Measurements from ENCODE around the gene VWA5B2.

The VWA5B2 gene

GRCh38 chr3:184227481-184227935 is 1.9 kb upstream of the VWA5B2 start:
- DNase-seq = no peak

DNA sequence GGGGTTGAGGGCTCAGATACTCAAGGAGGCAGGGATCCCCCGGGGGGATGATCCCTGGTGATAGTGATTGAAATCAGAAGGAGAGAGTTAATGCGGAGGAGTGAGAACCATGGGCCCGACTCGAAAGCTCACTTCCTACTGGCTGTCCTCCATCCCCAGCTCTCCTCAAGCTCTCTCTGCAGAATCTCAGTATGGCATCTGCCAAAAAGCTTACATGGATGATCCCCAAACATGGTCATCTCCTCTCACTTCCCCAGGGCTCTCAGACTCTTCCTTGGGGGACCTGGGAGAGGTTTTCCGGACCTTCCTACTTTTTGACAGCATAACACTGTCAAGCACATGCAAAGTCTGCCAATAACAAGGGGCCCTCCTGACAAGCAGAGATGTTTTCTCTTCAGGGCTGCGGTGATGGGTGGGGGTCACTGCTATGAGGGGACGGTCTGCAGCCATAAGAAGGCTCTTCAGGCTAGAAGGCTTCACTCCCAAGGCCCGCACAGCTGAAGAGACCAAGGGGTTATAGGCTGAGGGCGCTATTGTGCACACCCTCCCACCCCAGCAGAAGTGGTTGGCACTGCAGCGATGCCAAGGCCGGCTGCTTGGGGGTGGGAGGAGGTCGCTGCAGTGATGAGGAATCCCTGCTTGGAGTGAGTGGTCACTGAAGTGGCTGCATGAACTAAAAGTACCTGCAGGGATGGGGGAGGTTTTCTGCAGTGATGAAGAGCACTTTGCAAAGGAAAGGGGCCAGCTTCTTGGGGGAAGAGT is 828 bp upstream of the VWA5B2 start:
- DNase-seq = no peak

DNA sequence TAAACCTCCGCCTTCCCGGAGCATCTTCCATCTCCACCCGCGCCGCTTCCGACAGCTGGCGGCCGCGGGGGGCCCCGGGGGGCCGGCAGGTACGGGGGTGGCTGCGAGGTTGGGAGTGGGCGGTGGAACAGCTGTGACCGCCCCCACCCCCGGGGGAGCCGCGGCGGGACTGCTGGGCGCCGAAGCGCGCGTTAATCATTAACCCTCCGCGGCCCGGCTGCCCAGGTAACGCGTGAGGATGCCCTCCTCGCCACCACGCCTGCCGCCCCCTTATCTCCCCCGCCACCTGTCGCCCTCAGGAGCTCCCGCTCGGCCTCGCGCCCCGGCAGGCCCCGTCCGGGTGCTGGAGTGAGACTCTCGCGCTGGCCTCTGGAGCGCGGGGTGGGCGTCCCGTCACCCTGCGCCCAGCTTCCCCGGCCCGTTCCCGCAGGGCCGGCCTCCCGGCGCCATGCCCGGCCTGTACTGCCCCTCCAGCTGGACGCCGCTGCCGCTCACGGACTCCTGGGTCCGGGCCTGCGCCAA is 757 bp downstream of the VWA5B2 start:
- DNase-seq = no peak

DNA sequence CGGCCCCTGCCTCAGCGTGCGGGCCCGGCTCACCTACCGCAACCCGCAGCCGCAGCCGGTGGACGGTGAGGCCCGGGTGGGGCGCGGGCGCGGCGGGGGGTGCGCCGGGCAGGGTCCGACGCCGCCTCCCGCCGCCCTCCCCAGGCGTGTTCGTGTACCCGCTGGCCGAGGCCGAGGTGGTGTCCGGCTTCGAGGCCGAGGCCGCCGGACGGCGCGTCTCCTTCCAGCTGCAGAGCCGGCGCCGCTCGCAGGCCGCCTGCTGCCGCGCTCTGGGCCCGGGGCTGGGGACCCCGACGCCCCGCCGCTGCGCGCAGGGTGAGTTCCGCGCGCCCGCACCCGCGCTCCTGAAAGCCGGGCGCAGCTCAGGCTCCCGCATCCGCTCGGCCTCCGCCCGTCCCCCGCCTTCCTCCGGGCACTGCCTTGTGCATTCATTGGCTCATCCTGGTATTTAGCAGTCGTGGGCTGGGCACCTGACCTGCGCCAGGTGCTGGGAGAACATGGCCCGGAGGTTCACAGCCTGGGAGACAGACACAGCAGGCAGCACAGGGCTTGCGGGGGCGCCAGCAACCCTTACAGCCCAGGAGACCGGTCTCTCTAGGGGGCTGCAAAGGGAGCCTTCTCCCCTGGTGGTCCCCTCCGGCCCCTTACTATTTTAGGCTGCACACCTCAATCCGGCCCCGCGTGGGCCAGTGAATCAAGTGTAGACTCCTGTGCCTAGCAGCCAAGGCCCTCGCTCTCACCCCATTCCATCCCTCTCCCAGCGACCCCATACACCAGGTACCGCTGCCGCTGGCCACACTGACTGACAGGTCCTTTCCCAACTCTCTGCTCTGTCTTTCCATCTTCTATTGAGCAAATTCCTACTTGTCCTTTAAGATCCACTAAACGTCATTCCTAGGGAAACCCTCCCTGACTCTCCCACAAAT is 1.5 kb downstream of the VWA5B2 start:
- no peak for DNase-seq

DNA sequence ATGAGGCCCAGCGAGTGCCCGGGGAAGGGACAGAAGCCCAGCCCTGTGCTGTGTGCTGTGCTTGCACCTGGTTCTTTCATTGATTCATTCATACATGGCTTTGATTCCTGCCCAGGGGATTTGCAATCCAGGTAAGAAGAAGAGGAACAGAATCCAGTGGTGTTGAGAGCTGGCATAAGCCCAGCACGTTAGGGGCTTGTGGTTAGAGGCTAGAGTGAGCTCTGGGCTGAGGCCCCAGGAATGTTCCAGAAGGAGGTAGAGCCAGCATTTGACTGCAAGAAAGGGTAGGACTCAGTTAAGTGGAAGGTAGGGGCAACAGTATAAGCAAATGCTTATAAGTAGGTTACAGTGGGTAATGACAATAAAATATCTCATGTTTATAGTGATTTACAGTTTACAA is 2.3 kb downstream of the VWA5B2 start:
- no peak for DNase-seq

GRCh38 chr3:184233127-184233843 is 3.9 kb downstream of the VWA5B2 start:
- no peak for DNase-seq

- no peak for DNase-seq
These were observed 4.8 kb downstream of the VWA5B2 start for GRCh38 chr3:184234224-184234623.

GRCh38 chr3:184234671-184235380 is 5.4 kb downstream of the VWA5B2 start:
- no peak for DNase-seq

DNA sequence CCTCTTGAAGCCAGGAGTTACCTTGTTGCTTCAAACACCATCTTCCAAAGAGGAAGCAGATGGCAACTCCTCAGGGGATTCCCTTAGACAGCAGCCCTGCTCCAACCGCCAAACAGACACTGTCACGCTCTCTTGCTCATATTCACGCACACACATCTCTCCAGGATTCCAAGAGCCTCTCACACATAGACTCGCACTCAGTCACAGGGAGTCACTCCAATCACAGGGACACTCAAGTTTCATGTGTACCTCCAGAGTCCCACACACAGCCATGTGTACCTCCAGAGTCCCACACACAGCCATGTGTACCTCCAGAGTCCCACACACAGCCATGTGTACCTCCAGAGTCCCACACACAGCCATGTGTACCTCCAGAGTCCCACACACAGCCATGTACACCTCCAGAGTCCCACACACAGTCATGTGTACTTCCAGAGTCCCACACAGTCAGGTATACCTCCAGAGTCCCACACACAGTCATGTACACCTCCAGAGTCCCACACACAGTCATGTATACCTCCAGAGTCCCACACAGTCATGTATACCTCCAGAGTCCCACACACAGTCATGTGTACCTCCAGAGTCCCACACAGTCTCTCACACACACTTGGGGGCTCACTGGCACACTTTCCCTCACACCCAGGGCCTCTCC is 6.1 kb downstream of the VWA5B2 start:
- DNase-seq = no peak

DNA sequence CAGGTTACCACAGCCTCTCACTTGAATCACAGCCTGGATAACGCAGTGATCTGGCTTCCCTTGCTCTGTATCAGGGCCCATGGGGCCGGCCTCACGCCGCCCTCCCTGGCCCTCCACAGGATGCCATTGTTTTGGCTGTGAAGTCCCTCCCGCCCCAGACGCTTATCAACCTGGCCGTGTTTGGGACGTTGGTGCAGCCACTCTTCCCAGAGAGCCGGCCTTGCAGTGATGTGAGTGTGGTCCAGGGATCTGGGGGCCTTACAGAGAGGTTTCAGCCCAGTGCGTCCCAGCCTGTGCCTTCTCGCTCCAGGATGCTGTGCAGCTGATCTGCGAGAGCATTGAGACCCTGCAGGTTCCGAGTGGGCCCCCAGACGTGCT is 6.6 kb downstream of the VWA5B2 start:
- no peak for DNase-seq

GRCh38 chr3:184236636-184237035 is 7.3 kb downstream of the VWA5B2 start:
- DNase-seq = no peak

DNA sequence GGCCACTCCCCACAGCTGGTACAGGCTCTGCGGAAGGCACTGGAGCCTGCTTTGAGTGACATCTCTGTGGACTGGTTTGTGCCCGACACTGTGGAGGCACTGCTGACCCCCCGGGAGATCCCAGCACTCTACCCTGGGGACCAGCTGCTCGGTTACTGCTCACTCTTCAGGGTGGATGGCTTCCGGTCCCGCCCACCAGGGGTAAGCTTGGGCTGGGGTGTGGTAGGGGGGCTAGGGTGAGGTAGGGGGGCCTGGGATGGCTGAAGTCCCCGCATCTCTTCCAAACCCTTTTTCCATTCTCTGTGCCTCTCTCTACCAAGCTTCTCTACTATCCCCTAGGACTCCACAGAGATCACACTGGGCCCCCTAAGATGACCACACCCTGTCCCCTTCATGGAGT is 7.8 kb downstream of the VWA5B2 start:
- DNase-seq = no peak

GRCh38 chr3:184237807-184238206 is 8.4 kb downstream of the VWA5B2 start:
- no peak for DNase-seq

GRCh38 chr3:184238246-184238818 is 8.9 kb downstream of the VWA5B2 start:
- no peak for DNase-seq

GRCh38 chr3:184239221-184239620 is 9.8 kb downstream of the VWA5B2 start:
- no peak for DNase-seq

DNA sequence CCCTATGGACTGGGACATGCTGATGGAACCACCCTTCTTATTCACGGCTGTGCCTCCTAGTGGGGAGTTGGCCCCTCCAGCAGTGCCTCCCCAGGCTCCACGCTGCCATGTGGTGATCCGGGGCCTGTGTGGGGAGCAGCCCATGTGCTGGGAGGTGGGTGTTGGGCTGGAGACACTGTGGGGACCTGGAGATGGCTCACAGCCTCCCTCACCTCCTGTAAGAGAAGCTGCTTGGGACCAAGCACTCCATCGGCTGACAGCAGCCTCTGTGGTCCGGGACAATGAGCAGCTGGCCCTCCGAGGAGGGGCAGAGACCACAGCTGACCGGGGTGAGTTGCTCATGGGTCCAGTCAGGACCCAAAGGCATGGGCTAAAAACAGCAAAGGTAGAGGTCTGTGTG is 10.3 kb downstream of the VWA5B2 start:
- no peak for DNase-seq

DNA sequence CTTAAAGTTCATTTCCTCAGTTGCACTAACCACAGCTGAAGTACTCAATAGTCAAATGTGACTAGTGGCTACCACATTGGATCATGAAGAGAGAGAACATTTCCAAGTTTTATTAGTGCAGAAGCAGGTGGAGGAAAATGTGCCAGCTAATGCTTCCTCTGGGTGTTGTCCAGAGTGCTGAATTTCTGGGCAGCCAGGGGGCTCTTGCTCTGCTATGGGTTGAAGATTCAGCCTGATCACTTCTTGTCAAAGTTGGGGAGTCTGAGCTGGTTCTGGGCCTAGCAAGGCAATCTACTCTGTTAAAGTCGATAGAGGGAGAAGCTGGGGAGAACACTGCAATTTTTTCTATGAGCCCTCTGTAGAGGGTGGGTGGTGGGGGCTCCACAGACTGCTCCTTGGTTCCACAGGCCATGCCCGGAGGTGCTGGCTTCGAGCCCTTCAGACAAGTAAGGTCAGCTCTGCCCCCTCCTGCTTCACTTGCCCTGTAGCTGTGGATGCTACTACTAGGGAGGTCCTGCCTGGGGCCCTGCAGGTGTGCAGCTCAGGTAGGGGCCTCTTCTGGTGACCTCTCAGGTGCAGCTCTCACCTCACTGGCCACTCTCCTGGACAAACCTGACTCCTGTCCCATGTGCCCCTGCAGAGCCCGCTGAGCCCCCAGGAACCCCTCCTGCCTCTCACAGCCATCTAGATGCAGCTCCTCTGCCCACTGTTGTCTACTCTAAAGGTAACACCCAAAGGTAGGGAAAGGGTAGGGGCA is 11.2 kb downstream of the VWA5B2 start:
- no peak for DNase-seq

GRCh38 chr3:184241141-184241446 is 11.7 kb downstream of the VWA5B2 start:
- DNase-seq = no peak

DNA sequence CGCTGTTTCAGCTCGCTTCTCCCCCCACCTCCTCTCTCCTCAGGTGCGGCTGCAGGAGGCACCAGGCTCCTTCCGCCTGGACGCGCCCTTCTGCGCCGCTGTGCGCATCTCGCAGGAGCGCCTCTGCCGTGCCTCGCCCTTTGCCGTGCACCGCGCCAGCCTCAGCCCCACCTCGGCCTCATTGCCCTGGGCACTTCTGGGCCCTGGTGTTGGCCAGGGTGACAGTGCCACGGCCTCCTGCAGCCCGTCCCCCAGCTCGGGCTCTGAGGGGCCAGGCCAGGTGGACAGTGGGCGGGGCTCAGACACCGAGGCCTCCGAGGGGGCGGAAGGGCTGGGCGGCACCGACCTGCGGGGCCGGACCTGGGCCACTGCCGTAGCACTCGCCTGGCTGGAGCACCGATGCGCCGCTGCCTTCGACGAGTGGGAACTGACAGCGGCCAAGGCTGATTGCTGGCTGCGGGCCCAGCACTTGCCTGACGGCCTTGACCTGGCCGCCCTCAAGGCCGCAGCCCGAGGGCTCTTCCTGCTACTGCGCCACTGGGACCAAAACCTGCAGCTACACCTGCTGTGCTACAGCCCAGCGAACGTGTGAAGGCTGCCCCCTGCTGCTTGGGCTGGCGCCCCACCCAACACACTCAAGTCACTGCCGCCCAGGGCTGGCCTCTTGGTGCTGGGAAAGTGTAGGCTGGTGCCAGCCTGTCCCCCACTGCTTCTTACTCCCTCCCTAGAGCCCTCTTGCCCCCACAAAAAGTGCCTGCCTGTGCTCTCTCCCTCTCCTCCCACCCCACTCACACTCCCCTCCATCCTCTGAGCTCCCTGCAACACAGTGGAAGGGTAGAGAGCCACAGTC is 12.3 kb downstream of the VWA5B2 start:
- no peak for DNase-seq

GRCh38 chr3:184242297-184242685 is 12.9 kb downstream of the VWA5B2 start:
- DNase-seq = no peak
